Cardiac muscle cell (in vitro differentiated cells and primary cell): ENCODE measurements around the gene C1orf87. TPM values are rescaled to one million over a fixed set of nuclear protein-coding genes. Genes with fewer than 3 reads are reported as not detected.

Experiments used
- DNase-seq, 2 donors: peaks; one replicate each; pipeline versions ENCODE4 v3.0.0 to v3.0.0-alpha.2; 2010 to 2017; ENCODE audit warnings: low read depth in 1 of 2, low spot score in 1 of 2
- H3K27ac ChIP-seq: fragments of 200-600 bp; sonication (generic); 2 replicates; pipeline ENCODE4 v1.5.1; 2016
- H3K27me3 ChIP-seq: fragments of 200-600 bp; sonication (generic); 2 replicates; pipeline ENCODE4 v1.6.0; 2016; ENCODE audit warnings: control low read depth
- H3K36me3 ChIP-seq: fragments of 200-600 bp; sonication (generic); 2 replicates; pipeline ENCODE4 v1.5.1; 2016; ENCODE audit warnings: control low read depth
- H3K4me1 ChIP-seq: fragments of 200-600 bp; sonication (generic); 2 replicates; pipeline ENCODE4 v1.8.1; 2017; ENCODE audit warnings: low read depth, mild to moderate bottlenecking, mixed run types
- H3K4me3 ChIP-seq: fragments of 200-600 bp; sonication (generic); 2 replicates; pipeline ENCODE4 v1.5.1; 2016; ENCODE audit warnings: mild to moderate bottlenecking
- H3K9me3 ChIP-seq: fragments of 200-600 bp; sonication (generic); 2 replicates; pipeline ENCODE4 v1.5.1; 2017; ENCODE audit warnings: low read depth, mild to moderate bottlenecking, control low read depth
- polyA plus RNA-seq: library from polyadenylated mRNA; unstranded; fragments of >200 nt; fragmentation: Nextera tagmentation; extraction: Ambion mirVana; gene quantifications from 2 replicates; pipeline ENCODE4 v1.2.1, GENCODE V29; 2016
- total RNA-seq: library from RNA; depleted of rRNA; stranded (reverse); fragments of >200 nt; gene quantifications from 2 replicates; pipeline ENCODE4 v1.2.3, GENCODE V29; 2016
- TF ChIP-seq, protein P1 (sequence below): IDR thresholded peaks from 2 replicates; pipeline ENCODE4 v1.5.1; 2012; ENCODE audit warnings: low read depth, mild to moderate bottlenecking, low read length

C1orf87 gene, protein sequence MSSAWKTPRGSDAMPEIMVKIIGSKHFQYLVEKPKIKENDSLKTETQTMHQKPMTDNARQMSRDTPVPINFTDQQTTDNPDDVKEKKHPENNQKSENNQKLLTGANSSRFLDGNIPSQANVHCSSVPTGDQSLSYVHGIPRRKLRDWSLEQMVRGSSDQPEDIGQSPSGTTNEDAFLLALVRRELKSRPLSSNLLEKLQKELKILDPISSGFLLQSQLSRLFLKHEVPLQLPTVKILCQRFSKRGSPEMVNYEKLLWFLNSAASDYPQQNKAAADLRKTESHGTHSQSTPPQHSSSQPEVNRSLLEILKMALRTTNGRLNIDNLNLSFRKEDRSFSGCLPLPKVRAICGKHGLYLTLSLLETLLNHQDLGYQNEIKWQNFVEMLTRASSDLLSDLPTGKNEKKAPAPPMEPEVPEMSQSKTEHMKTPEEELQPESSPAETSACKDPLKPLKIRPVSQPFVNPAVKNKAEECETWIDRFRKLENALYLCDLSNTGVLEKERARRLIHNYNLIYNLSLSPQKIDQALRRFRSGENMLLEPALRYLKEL
- total RNA-seq (not detected in 2 replicates), polyA plus RNA-seq (not detected in 2 replicates)

GRCh38 chr1:60073605-60074278 lies at the start of gene C1orf87:
C1orf87 (minus strand) TSS chr1:60073770; CDS start chr1:60072643, 1,127 bp downstream.
- peak within 1 kb of the TSS; percentile 11 for H3K4me3 ChIP-seq
- TF ChIP-seq, protein P1, sequence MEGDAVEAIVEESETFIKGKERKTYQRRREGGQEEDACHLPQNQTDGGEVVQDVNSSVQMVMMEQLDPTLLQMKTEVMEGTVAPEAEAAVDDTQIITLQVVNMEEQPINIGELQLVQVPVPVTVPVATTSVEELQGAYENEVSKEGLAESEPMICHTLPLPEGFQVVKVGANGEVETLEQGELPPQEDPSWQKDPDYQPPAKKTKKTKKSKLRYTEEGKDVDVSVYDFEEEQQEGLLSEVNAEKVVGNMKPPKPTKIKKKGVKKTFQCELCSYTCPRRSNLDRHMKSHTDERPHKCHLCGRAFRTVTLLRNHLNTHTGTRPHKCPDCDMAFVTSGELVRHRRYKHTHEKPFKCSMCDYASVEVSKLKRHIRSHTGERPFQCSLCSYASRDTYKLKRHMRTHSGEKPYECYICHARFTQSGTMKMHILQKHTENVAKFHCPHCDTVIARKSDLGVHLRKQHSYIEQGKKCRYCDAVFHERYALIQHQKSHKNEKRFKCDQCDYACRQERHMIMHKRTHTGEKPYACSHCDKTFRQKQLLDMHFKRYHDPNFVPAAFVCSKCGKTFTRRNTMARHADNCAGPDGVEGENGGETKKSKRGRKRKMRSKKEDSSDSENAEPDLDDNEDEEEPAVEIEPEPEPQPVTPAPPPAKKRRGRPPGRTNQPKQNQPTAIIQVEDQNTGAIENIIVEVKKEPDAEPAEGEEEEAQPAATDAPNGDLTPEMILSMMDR: no peak
- no peak within 1 kb of the TSS for H3K27ac ChIP-seq
- H3K27me3 ChIP-seq: peaks cover 59% of the 10 kb centered on the region
- H3K4me1 ChIP-seq: no peaks in the 10 kb centered on the region
- H3K36me3 ChIP-seq: no peaks in the 10 kb centered on the region
- DNase-seq: peak in 1 of 2 donors; percentile 9
- no peaks in the 10 kb centered on the region for H3K9me3 ChIP-seq

GRCh38 chr1:60118085-60118484 lies 44.5 kb upstream of the C1orf87 start:
- Histone ChIP-seq H3K9me3 (no peaks in the 10 kb centered on the region), H3K4me3 (no peak overlapping the region), H3K27ac (no peak overlapping the region), H3K4me1 (no peaks in the 10 kb centered on the region), H3K36me3 (no peaks in the 10 kb centered on the region), H3K27me3 (no peaks in the 10 kb centered on the region)
- DNase-seq: no peak
- TF ChIP-seq, protein P1: no peak

DNA sequence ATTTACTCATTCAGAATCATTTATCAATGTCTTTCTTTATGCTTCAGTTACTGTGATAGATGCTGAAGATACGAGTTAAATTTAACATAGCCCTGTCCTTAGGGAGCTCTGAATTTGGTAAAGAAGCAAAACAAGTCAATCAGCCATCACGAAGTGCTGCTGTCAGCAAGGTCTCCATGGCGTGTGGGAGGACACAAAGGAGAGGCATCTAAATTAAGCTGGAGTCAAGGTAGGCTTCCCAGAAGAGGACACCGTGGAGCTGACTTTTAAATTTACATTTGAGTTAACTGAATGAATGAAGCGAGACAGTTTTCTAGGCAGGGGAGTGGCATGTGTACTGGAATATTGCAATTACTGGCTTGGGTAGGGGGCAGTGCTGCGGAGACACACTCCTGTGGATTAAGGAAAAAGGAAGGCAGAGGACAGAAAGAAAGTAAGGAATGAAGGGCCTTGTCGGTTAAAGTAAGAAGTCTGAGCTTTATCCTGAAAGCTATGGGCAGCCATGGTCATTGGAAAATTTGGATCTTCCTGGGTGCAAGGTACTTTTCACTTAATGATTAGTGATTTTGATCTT lies 41.3 kb upstream of the C1orf87 start:
- no peak for DNase-seq
- Histone ChIP-seq H3K4me1 (no peaks in the 10 kb centered on the region), H3K27me3 (no peaks in the 10 kb centered on the region), H3K4me3 (no peak overlapping the region), H3K36me3 (no peaks in the 10 kb centered on the region), H3K27ac (no peak overlapping the region), H3K9me3 (no peaks in the 10 kb centered on the region)
- TF ChIP-seq, protein P1: no peak

- Histone ChIP-seq H3K9me3 (no peaks in the 10 kb centered on the region), H3K27me3 (no peaks in the 10 kb centered on the region), H3K27ac (no peak overlapping the region), H3K36me3 (no peaks in the 10 kb centered on the region), H3K4me1 (no peaks in the 10 kb centered on the region), H3K4me3 (no peak overlapping the region)
- TF ChIP-seq, protein P1: no peak
- no peak for DNase-seq
Observed at GRCh38 chr1:60113596-60113995, 40.0 kb upstream of the C1orf87 start.

DNA sequence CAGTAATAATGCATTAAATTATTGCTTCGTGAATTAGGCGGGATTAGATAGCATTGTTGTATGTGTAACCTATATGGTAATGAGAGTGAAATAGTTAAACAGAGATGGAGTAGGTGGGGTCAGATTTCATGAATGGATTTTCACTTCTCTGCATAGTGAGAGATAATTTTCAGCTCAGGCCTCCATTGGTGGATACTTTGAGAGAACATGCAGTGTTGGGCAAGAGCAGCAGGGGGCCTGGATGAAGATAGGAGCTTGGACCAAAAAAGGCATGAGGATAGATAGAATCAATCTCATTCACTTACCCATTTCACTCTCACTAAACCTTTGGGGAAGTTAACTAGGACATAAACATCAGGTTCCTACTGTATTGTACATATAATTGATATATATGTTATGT lies 39.5 kb upstream of the C1orf87 start:
- H3K4me1 ChIP-seq: no peaks in the 10 kb centered on the region
- TF ChIP-seq, protein P1: no peak
- no peak overlapping the region for H3K4me3 ChIP-seq
- no peak overlapping the region for H3K27ac ChIP-seq
- no peaks in the 10 kb centered on the region for H3K9me3 ChIP-seq
- H3K27me3 ChIP-seq: no peaks in the 10 kb centered on the region
- no peak for DNase-seq
- no peaks in the 10 kb centered on the region for H3K36me3 ChIP-seq
